UCSD-AML1 (cell line): ENCODE results near the gene PSMB7.

Experiments
- DNase-seq: peaks from one replicate; lab custom pipeline; 2025; ENCODE audit not compliant: unreplicated experiment; lab: John Stamatoyannopoulos, UW

The PSMB7 gene

GRCh38 chr9:124358631-124359030, 56.6 kb downstream of the PSMB7 start:
- no peak for DNase-seq

- peak; percentile 29 for DNase-seq
Observed at GRCh38 chr9:124357721-124358361, 57.4 kb downstream of the PSMB7 start.

DNA sequence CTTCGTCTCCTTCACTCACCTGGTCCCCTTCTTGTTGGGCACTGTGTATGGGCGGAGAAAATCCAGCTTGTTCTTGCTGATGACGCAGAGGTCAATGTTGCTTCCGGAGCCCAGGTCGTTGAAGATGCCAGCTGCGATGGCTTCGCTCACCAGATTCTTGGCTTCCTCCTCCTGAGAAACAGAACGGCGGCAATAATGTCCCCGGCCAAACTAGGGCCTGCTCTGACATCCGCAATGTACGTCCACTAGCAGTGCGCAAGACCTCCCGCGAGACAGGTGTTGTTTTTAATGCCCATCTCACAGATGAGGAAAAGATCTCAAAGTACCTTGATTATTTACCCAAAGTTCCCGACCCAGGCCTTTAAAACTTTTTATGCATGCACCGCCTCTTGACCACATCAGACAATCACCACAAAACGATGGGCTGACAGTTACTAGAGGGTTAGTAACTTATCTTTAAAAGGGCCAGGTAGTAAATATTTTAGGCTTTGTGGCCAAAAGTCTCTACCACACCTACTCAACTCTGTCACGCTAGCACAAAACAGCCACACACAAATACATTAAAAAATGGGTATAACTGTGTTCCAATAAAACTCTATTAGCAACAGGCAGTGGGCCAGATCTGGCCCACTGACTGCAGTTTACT, 58.4 kb downstream of the PSMB7 start:
- DNase-seq, result no peak

DNA sequence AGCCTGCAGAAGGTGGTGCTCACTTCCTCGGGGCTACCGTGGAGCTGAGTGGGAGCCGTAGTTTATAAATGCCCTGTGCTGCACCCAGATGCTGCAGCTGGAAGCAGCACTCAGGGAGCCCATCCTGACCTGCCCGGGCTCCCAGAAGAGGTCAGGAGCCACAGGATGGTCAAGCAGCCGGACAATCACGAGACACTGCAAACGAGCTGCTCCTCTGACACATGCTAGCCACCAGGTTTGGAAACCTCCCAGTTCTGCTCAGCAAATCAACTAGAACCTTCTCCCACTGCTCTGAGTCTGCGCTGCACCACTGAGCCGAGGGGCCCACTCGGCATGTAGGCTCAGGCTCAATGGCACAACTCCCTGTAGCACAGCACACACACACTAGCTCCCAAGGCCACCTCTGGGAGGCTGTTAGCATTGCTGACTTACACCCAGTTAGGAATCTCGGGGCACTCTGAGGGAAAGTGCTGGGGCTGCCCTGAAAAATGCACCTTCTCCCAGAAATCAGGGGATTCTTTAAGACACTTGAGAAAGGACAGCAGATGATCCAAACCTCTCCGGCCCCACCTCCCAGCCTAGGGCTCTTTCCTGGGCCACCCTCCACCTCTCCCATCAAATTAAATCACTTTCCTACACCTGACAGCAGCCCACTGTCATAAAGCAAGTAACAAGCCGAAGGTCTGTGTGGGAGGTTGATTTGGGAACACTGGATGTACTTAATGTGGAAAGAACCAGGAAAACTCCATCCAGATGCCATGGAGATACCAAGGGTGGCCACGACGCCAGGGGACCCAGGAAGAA, 59.1 kb downstream of the PSMB7 start:
- no peak for DNase-seq

GRCh38 chr9:124355039-124355940, 60.0 kb downstream of the PSMB7 start:
- no peak for DNase-seq

DNA sequence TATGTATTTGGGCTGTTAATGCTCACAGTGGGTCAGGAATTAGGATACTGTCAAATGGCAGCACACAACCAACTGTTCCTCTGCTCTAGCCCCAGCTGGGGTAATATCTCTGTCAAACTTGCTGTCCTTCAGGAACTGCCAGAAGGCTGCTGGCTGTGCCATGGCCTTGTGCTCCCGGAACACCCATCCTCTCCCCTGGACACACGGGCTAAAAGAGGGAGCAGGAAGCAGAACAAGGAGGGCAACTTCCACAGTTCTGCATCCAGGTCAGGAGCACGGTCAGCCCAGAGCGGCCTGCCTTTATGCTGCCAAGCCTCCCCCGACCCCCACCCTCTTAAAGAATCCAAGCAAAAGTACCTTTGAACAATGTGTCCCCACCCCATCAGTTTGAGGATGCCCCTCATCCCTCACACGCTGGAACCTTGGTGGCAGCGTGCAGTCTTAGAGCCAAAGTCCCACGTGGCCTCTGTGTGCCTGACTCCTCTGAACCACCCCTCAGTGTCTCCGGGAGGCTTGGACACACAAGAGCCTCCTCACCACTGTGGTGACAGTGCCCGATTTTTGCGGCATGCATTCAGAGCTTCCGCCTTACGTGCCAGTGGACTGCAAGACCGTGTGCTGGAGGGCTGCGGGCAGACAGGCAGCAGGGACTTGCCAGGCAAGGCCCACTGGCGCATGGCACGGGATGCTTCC, 60.8 kb downstream of the PSMB7 start:
- DNase-seq, result no peak

GRCh38 chr9:124353811-124354274, 61.4 kb downstream of the PSMB7 start:
- DNase-seq, result no peak

DNA sequence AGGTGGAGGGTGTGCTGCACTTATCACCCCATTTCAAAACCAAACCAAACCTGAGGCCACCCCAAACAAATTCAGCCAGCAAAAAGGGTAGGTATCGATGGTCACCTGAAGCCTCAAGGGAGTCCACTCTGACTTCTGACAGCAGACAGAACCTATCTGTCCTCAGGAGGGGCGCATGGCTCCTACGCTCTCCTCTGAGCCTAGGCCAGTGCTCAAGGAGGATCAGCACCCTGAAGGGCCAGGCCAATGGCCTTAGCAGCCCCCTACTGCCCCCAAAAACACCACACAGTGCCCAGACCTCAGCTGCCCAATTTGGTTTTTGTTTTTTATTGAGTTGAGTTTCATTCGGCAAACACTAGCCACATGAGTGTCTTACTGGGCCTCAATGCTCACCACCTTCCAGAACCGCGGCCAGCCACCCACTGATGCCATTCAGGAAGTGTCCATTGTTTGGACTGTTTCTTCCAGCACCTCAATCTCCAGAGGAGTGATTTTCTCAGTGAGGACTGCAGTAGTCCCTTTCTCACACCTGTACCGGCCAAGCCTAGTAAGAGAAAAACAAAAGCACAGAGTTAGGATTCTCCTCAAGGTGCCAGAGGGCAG, 62.0 kb downstream of the PSMB7 start:
- DNase-seq, result no peak

- DNase-seq, result no peak
Observed at GRCh38 chr9:124352616-124353015, 62.6 kb downstream of the PSMB7 start.

DNA sequence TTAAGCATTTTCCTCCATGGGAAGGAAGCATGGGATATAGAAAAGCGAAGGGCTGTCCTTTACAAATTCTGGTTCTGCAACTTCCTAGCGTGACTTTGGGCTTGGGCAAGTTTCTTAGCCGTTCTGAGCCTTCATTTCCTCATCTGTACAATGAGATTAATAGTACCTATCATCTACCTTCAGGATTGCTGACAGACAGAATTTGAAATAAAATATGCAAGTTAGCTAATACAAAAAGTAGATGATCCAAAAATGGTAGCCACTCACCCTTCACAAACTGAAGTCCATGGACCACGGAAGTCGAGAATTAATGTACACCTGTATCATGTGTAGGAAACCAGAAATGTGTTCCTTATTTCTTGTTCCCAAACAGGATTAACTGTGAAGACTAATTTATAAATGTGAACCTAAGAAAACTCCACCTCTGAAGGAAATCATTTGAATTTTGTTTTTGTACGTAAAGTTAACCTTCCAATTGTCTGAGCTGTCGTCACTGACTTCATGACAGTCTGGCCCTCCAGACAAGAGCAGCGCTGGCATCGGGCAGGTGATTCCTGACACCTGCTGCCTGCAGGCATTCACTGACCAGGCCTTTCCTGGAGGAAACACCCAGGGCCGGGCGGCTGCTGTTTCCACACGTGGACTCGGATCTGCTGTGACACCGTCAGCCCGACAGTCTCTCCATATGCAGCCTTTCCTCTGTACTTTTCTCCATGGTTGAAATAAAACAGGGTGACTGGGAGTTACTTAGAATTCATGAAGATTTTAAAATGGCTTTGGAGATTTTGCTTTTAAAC, 63.4 kb downstream of the PSMB7 start:
- DNase-seq, result no peak

- no peak for DNase-seq
Observed at GRCh38 chr9:124350494-124351263, 64.6 kb downstream of the PSMB7 start.

DNA sequence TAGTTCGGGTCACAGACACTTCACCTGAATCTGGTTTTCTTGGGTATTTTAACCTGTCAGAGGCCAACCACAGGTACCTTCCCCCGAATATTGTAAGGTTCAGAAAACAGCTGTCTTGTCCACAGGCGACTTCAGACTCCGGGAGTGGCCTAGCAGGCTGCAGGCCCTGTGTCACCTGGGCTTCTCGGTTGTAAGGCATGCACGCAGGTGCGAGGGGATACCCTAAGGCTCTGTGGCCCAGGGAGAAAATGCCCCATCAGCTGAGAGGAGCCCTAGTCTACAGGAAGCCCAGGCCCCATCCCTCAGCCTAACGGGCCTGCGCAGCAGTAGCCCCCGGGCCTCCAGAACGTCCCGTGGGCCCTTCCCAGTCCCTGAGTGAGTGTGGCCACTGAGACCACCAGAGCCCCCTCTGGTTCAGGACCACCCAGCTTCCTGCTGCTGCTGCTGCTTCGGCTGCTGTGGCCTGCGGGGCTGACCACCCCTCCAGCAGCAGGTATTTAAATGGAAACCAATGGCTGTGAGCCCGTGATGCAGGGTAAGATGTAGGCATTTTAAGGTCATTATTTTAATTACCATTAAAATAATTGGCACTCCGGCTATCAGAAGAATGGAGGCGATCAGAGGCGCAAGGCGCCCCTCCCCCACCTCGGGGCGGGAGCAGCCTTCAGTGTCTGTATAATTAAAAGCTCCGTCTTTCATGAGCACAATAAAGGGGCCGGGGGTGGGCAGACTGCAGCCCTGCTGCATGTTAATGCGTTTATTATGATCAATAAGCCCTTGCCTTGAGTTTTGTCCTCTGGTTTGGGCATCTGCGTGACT, 65.4 kb downstream of the PSMB7 start:
- no peak for DNase-seq

DNA sequence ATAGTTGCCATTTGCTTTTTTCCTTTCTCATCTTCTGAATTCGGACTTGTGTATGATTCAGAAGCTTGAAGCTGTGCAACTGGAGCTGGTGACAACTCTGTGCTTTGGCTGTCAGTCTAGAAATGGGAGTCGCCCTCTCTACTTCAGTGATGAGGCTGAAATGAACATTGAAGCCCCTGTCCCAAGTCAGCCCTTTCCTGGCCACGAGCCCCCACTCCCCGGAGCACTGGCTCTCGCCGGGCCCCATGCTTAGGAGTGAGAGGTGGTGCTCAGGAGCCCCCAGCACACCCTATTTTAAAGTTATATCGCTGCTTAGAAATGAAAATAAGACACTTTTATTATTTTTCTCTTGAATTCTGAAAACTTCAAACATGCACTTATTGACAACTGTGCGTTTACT, 66.0 kb downstream of the PSMB7 start:
- DNase-seq, result no peak

DNA sequence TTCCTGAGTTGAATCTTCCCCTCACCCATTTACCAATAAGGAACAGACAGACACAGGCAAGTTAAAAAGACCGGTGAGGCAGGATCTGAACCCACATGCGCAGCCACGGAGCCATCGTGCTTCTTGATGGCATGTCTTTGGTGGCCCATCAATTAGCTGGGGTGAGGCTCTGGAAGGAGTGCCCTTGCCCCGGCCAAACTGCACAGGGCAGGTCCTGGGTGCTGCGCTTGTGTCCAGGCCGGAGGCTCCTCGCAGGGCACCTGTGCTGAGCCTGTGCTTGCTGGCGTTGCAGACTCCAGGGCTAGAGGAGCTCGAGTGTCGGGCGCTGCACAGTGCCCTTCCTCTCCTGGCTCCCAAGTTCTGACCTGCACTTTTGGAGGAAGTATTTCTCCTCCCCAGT, 66.4 kb downstream of the PSMB7 start:
- no peak for DNase-seq

GRCh38 chr9:124348363-124348762, 66.9 kb downstream of the PSMB7 start:
- no peak for DNase-seq

DNA sequence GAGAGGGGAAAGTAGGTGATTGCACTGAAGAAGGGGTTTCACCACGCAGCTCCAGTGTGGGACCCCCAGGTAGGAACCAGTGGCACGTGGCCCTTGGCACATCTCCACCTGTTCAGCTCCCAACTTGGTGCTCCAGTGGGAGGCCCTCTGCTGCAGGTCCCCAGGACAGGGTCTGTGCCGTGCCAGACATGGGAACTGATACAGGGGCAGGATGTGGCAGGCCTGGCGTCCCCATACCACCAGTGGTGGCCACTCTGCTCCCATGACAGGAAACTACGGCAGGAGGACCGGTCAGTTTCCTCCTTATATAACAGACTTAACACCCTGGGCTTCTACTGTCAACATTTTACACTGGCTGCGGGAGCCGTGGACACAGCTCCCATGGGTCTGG, 67.3 kb downstream of the PSMB7 start:
- no peak for DNase-seq

- DNase-seq, result no peak
Observed at GRCh38 chr9:124347206-124347967, 67.9 kb downstream of the PSMB7 start.
